Neural cell (in vitro differentiated cells): ENCODE results near the gene NGFR.

ENCODE experiments used
- CTCF ChIP-seq: fragments of 450-650 bp; IDR thresholded peaks from 2 replicates; pipeline ENCODE4 v1.5.1; 2014; ENCODE audit warnings: antibody characterized with exemption, mild to moderate bottlenecking, moderate library complexity; ENCODE audit not compliant: poor library complexity, severe bottlenecking
- EZH2 ChIP-seq: fragments of 200-600, 300-800 bp; shearing (Covaris generic), sonication (generic); IDR thresholded peaks from 2 replicates; pipeline ENCODE4 v1.6.1; 2014; ENCODE audit warnings: antibody characterized with exemption, low read length, borderline replicate concordance, mild to moderate bottlenecking; ENCODE audit not compliant: insufficient read depth, poor library complexity, severe bottlenecking
- MXI1 ChIP-seq: fragments of 450-650 bp; conservative IDR thresholded peaks from 2 replicates; pipeline ENCODE4 v1.6.1; 2014; ENCODE audit warnings: antibody characterized with exemption, mild to moderate bottlenecking; ENCODE audit not compliant: poor library complexity, severe bottlenecking
- POLR2AphosphoS5 ChIP-seq: IDR thresholded peaks from 2 replicates; pipeline ENCODE4 v1.6.1; 2012
- RAD21 ChIP-seq: fragments of 450-650 bp; conservative IDR thresholded peaks from 2 replicates; pipeline ENCODE4 v1.6.1; 2014; ENCODE audit warnings: antibody characterized with exemption, mild to moderate bottlenecking, moderate library complexity
- REST ChIP-seq: IDR thresholded peaks from 2 replicates; pipeline ENCODE4 v1.6.1; 2012; ENCODE audit warnings: borderline replicate concordance
- TAF1 ChIP-seq: IDR thresholded peaks from 2 replicates; pipeline ENCODE4 v1.6.1; 2012; ENCODE audit warnings: low read depth

GRCh38 chr17:49504369-49504768, 9.3 kb downstream of the NGFR start:
- TF ChIP-seq CTCF = no peak
- TF ChIP-seq EZH2 = no peak
- TF ChIP-seq TAF1 = no peak
- TF ChIP-seq MXI1 = no peak
- no peak for TF ChIP-seq POLR2AphosphoS5
- TF ChIP-seq RAD21 = no peak
- TF ChIP-seq REST = no peak
